T-helper 22 cell (primary cell): ENCODE data around the gene CCL4.
"Not testable (repeated sequence)": the region's sequence is repeated elsewhere in the genome, so short reads cannot be mapped to it uniquely, and the experiment has no call there.

ENCODE experiments used
- DNase-seq: peaks from one replicate; pipeline ENCODE4 v3.0.0-alpha.2; 2020; ENCODE audit warnings: low read depth

Gene CCL4

GRCh38 chr17:36087897-36088572 is 15.6 kb upstream of the CCL4 start:
- not testable (repeated sequence) for DNase-seq

DNA sequence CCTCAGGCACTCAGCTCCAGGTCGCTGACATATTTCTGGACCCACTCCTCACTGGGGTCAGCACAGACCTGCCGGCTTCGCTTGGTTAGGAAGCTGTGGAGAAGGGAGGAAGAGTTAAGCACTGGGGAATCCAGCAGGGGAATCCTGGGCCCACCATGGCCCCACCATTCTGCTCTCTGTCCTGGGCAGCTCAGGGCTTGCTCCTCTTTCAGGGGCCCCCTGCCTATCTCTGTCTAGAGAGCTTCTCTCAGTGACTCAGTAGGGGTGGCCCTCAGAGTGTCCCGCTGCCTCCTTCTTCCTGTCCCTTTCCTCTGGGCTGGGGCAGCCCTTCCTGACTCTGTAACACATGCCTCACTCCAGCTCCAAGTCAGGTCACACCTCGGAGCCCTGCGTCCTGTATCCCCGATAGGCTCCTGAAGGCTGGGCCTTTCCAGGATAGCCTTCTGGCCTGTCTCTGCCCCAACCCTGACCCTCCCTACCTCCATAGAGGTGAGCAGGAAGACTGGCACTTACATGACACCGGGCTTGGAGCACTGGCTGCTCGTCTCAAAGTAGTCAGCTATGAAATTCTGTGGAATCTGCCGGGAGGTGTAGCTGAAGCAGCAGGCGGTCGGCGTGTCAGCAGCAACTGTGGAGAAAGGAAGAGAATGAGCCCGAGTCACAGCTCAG is 14.8 kb upstream of the CCL4 start:
- DNase-seq: no peak

DNA sequence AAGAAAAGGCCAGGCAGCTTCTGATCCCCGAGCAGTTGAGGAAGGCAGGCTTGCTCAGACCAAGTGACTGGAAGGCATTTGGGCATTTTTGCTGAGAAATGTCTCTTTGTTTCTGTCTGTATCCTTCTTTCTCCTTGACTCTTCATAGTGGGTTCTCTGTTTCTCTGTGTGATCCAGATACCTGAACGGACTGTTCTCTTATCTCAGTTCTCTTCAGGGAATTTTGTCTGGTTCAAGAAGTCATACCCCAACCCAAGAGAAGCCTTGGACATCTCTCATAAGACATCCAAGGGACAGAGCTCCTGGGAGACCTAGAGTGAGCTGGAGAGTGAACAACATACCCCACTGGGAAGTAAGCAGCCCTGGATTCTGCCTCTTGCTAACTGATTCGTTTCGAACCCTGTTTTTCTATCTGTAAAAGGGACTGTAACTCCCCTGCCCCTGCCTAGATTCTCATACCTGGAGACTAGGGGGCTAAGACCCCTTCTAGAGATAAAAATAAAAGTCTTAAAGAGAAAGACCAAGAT is 14.2 kb upstream of the CCL4 start:
- no peak for DNase-seq

DNA sequence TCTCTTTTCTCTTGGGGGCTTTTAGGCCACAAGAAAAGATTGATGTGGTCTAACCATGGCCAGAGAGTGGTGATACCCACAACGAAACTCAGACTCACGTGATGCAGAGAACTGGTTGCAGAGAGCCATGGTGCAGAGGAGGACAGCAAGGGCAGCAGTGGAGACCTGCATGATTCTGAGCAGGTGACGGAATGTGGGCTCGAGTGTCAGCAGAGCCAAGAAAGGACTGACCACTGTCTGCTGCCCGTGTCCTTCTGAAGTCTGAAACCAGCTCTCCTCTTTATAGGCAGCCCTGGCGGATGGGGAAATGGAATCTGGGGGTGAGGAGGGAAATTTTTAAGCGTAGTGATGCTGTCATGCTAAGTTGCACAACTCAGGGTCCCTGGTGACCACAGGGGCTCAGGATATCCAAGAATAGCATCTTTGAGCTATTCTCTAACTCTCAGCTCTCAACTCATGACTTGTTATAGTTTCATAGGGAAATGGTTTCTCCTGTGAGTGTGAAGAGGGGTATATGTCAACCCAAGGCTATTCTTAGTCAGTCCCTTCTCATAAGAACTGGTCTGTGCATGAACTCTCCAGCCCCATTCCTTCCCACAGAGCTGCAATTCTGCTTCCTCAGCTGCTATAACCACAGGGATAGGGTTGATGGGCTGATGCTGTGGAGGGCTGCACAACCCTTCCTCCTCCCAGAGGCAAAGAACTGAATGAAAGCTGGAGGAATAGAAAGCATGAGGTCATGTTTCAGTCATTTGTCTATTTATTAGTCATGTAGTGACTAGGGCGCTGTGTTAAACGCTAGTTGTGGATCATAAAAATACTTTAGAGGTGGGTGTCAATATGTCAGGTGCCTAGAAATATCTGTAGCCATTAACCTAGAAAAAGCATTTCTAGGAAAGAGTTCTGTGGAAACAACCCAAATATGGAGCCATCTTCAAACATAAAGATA is 13.5 kb upstream of the CCL4 start, which contains the start of gene CCL3:
TSS of gene CCL3 (minus strand) at position 256 of the 949 bp plus-strand sequence. CDS start at position 171, 85 bp downstream.
- no peak for DNase-seq

- DNase-seq: no peak
These were observed 11.4 kb upstream of the CCL4 start for GRCh38 chr17:36092230-36092629.

GRCh38 chr17:36092715-36093114 is 10.9 kb upstream of the CCL4 start:
- not testable (repeated sequence) for DNase-seq

DNA sequence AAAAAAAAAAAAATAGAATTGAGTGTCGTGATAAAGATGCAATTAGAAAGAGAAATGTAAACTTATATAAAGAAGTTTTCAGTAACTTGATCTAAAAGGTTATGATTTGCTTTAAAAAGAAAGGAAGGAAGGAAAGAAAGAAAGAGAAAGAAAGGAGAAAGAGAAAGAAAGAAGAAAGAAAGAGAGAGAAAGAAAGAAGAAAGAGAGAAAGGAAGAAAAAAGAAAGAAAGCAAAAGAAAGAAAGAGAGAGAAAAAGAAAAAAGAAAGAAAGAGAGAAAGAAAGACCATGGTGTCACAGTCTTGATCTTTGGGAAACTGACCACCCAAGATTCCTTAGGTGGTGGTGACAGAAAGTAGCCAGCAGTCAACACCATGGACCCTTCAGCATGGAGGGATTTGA is 9.4 kb upstream of the CCL4 start:
- no peak for DNase-seq

DNA sequence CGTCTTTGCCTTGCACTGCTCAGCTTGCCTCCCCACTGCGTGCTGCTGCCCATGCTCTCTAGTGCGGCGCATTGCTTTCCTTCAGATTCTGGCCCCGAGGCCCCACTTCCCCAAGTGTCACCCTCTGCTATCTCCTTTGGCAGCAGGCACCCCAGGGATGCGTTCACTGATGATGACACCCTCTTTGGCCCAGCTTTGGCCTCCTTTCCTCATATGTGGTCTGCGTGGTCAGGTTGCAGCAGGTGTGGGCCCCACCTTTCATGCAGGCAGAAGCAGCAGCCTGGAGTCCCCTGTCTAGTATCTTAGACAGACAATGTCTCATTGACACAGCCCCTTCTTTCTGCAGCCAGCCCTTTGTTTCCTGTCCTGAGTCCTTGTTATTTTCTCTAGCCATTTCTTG is 8.9 kb upstream of the CCL4 start:
- DNase-seq: no peak

- no peak for DNase-seq
These were observed 7.6 kb upstream of the CCL4 start for GRCh38 chr17:36095992-36096391.

GRCh38 chr17:36099004-36099403 is 4.6 kb upstream of the CCL4 start:
- not testable (repeated sequence) for DNase-seq

GRCh38 chr17:36104246-36104645 is 619 bp downstream of the CCL4 start:
- DNase-seq: not testable (repeated sequence)

DNA sequence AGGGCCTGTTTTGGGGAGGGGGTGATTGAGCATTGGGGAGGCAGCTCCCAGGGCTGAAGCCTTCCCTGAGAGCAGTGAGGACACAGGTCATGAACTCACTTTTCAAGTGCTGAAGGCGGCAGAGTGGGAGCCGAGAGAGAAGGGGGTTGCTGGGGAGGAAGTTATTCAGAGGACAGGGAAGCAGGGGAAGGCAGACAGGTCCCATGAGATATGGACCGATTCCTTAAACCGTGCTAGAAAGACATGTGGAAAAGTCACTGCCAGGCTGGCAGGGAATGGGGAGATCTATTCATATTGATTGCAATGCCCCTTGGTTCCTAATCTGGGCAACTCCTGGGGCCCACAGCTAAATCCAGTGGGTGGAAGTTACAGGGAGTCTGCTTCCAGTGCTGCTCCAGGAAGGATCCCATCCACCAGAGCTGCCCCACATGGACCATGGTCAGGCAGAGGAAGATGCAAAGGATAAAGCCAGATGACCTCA is 1.1 kb downstream of the CCL4 start:
- no peak for DNase-seq

- no peak for DNase-seq
These were observed 2.3 kb downstream of the CCL4 start for GRCh38 chr17:36105781-36106492.

GRCh38 chr17:36106493-36106835 is 2.8 kb downstream of the CCL4 start:
- DNase-seq: no peak

GRCh38 chr17:36107660-36108059 is 4.0 kb downstream of the CCL4 start:
- no peak for DNase-seq

- DNase-seq: not testable (repeated sequence)
These were observed 4.6 kb downstream of the CCL4 start for GRCh38 chr17:36108265-36108664.

GRCh38 chr17:36111068-36111490 is 7.5 kb downstream of the CCL4 start:
- no peak for DNase-seq

- DNase-seq: no peak
These were observed 8.9 kb downstream of the CCL4 start for GRCh38 chr17:36112572-36112971.

- DNase-seq: not testable (repeated sequence)
These were observed 9.5 kb downstream of the CCL4 start for GRCh38 chr17:36113131-36113530.

DNA sequence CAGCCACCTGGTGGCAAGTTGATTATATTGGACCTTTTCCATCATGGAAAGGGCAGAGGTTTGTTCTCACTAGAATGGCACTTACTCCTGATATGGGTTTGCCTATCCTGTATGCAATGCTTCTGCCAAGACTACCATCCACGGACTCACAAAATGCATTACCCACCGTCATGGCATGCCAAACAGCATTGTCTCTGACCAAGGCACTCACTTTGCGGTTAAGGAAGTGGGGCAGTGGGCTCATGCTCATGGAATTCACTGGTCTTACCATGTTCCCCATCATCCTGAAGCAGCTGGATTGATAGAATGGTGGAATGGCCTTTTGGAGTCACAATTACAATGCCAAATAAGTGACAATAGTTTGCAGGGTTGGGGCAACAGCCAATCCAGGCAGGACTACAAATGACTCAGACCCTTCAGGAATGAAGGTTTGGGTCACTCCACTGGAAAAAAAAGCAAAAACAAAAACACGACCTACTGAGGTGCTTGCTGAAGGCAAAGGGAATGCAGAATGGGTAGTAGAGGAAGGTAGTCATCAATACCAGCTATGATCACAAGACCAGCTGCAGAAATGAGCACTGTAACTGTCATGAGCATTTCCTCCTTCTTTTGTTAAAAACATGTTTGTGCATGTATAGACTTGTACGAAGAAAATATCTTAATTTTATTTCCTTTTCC is 11.5 kb downstream of the CCL4 start:
- DNase-seq: not testable (repeated sequence)

DNA sequence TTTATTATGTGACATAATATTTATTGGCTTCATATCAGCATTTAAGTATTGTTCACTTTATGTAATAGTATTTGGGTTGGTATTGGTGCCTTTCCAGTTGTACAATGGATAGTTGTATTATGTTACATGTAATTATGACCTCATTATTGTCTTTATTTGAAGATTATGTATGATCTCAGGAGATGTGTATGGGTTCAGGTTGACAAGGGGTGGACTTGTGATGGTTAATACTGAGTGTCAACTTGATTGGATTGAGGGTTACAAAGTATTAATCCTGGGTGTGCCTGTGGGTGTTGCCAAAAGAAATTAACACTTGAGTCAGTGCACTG is 12.0 kb downstream of the CCL4 start:
- not testable (repeated sequence) for DNase-seq
